ENCODE results near the gene HES4.

- TF ChIP-seq CTCF (IDR thresholded peaks at IDR 0.05; ENCODE audit: low read length) (no peak), EZH2phosphoT487 (IDR thresholded peaks at IDR 0.05; ENCODE audit: low read length) (no peak)
Observed at GRCh38 chr1:1000357-1001056, 610 bp upstream of the HES4 start.

Data from MM.1S (cell line).